Stimulated activated CD8-positive, alpha-beta memory T cell treated with anti-CD3 and anti-CD28 coated beads, Interleukin-7, amount 100 ng/mL, for 48 hours (primary cell): ENCODE measurements around the gene SLC35E2B.
A peak's percentile ranks its signal among the peaks of the same experiment; 100 is the strongest.
"Not testable (repeated sequence)": the region's sequence is repeated elsewhere in the genome, so short reads cannot be mapped to it uniquely, and the experiment has no call there.

Experiments
- DNase-seq, 2 donors: peaks; one replicate each; pipeline ENCODE4 v3.0.0-alpha.2; 2020; ENCODE audit warnings: low read depth in 1 of 2; ENCODE audit errors: extremely low read depth in 1 of 2

Gene SLC35E2B

GRCh38 chr1:1692714-1693647, at the start of gene SLC35E2B:
SLC35E2B (minus strand) TSS chr1:1692795; CDS start chr1:1676699, 16,096 bp downstream.
- peak; percentile 80 to 90 for DNase-seq

DNA sequence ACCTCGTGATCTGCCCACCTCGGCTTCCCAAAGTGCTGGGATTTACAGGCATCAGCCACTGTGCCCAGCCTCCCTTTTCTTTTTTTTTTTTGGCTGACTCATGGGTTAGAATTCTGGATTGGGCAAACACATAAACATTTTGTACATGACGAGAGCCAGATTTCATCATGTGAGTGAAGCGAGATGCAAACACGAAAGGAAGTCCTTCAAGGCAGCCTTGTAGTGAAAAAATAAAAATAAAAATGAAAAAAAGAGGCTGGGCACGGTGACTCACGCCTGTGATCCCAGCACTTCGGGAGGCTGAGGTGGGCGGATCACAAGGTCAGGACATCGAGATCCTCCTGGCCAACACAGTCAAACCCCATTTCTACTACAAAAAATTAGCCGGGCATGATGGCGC, 48.4 kb upstream of the SLC35E2B start:
- DNase-seq, result not testable (repeated sequence)

DNA sequence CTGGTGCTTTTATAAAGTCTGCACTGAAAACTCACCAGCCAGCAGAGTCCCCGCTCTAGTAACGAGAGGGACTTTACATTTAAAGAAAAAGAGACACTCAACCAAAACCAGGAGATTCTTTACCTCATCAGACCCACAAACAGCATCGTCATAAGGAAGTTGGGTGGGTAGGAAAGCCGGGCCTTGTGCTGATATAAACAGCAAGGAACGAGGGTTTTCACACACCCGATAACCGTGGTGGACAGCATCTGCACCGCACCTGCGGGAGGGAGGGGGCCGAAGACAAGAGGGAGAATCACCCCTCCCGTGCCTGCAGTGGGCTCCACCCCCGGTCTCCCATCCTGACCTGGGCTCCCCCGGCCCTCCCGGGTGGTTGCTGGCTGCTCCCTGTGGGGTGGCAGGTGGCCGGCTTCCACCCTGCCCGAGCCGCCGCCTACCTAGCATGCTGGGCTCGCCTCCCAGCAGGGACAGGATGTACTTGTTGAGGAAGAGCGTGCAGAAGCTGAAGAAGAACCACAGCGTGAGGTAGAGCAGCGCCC, 46.3 kb upstream of the SLC35E2B start:
- not testable (repeated sequence) for DNase-seq

GRCh38 chr1:1737675-1738590, 45.3 kb upstream of the SLC35E2B start:
- not testable (repeated sequence) for DNase-seq

DNA sequence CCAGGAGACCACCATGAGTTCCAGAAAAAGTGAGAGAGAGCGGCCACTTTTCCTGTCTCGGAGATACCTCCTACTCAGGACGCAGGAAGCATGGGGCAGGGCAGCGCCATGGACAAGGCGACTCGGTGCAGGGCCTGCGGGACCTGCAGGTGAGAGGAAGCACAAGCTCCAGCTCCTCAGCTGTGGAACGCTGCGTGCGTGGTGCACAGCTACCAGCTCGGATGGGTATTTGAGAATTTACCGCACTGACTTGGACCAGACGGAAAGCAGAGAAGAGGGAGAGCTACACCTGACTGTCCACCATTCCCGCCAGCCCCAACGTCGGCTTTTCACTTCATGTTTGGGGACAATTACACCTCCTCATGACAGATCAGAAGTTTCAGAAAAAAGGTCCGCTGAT, 39.8 kb upstream of the SLC35E2B start:
- no peak for DNase-seq

GRCh38 chr1:1730870-1731269, 38.3 kb upstream of the SLC35E2B start:
- no peak for DNase-seq

DNA sequence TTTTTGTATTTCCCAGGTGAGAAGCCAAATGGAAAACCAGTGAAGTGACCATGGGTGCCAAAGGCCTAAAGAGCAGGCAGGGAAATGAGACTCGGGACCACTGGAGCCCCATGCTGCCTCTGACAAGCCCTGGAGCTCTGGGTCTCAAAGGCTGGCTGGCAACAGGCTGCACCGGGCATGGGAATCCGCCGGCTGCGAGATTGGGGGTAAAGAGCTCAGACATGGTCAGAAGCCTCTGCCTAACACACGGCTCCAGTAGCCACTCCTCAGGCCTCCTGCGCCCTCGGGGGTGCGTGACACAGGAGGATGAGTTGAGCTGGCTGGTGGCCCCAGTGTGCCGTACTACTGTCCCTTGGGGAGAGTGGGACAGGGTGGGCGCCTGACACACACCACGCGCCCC, 37.6 kb upstream of the SLC35E2B start:
- DNase-seq, result not testable (repeated sequence)

DNA sequence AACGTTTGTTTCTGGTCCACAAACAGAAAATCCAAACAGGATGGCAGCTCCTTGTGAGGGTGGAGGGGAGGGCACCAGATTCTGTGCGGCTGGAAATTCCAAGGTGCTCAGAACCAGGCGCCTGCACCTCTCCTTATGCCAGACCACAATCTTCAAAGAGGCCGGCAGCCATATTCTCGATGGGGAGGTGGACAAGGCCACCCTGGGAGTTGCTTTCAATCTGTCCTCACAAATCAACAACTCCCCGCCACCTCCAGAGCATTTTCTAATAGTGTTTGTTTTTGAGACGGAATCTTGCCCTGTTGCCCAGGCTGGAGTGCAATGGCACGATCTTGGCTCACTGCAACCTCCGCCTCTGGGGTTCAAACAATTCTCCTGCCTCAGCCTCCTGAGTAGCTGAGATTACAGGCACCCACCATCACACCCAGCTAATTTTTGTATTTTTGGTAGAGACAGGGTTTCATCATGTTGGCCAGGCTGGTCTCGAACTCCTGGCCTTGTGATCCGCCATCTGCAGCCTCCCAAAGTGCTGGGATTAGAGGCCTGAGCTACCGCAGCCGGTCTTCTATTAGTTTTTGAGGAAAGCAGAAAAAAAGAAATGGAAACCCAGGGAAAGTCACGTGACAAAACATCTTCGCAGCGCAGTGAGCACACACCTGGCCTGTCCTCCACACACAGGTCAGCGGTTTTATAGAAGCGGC, 36.7 kb upstream of the SLC35E2B start:
- DNase-seq, result not testable (repeated sequence)

GRCh38 chr1:1728308-1729005, 35.9 kb upstream of the SLC35E2B start:
- not testable (repeated sequence) for DNase-seq

- DNase-seq, result not testable (repeated sequence)
Observed at GRCh38 chr1:1727131-1727651, 34.6 kb upstream of the SLC35E2B start.

- DNase-seq, result not testable (repeated sequence)
Observed at GRCh38 chr1:1726088-1726487, 33.5 kb upstream of the SLC35E2B start.

DNA sequence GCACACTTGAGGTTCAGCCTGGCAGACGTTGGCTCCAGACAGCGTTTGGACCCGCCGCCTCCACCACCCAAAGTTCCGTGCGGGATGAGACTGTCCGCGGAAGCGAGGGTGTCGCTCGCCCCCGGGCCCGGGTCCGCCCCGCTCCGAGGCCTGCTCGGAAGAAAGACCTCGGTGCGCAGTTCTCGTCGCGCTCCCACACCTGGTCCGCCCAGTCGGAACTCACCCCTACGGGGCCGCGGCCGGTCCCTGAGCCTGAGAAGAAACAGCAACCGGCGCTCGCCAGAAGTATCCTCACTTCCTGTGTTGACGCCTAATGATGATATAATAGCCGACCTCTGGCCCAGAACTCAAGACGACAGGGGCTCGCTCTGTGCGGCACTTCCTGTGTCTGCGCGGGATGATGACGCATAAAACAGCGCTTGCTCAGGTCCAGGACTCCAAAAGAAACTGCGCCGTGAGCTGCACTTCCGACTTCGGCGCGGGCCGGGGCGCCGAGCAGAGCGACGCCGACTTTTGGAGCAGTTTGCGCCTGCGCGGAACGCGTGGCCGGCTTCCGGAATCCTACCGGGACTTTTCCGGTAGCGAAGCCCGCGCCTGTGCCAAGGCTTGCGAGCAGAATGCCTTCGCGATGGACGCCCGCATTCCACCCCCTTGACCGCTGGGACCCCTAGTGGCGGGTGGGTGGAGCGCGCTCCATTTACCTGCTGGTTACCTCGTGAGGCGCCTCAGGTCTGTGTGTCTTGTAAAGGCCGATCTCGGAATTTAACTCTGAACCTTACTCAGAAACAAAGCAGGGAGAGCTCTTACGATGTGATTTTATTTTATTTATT, 31.7 kb upstream of the SLC35E2B start, which contains the start of gene CDK11A:
CDK11A (minus strand) TSS at position 323 of the 830 bp plus-strand sequence. CDS start 1,539 bp downstream, outside the sequence.
- DNase-seq, result peak; percentile 94 to 100

GRCh38 chr1:1721201-1721600, 28.6 kb upstream of the SLC35E2B start:
- DNase-seq, result no peak

- DNase-seq, result not testable (repeated sequence)
Observed at GRCh38 chr1:1715109-1715883, 22.7 kb upstream of the SLC35E2B start.

DNA sequence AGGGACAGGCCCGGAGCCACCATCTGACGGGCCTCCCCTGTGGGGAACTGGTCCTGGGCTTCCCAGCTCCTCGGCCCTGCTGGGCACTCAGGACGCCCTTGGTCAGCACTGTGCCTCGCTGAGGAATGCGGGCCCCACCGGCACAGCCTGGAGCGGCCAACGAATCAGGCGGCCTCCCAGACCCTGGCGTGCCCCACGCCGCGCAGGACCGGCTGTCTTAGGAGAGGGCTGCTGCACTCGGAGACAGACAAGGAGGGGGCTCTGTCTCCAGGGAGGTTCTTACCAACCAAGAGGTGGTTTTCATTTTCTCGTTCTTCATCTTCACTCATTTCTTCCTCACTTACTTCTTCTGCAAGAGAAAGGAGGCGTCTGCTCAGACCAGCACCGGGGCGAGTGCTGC, 15.3 kb upstream of the SLC35E2B start:
- not testable (repeated sequence) for DNase-seq

DNA sequence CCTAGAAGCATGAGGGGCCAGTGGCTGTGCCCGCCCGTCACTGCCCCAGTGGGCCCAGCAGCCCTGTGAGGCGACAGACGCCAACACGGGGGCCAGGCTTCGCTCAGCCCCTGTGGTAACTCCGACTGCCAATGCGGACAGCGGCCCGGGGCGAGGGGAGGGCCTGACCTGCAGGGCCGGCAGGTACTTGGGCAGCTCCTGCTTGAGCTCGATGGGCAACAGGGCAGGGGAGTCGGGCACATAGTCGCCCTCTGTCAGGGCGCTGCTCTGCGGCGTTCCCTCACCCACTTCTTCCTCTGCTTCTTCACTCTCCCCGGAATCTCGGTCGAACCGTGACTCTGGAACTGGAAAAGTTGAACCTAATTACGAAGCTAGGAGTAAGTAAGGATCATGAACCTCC, 14.6 kb upstream of the SLC35E2B start:
- DNase-seq, result not testable (repeated sequence)

- DNase-seq, result not testable (repeated sequence)
Observed at GRCh38 chr1:1705623-1706022, 13.0 kb upstream of the SLC35E2B start.
